ENCODE results near the gene MYO1H. TPM values are rescaled to one million over a fixed set of nuclear protein-coding genes. Genes with fewer than 3 reads are reported as not detected.

The MYO1H gene
- total and polyA plus RNA-seq, 2 of the 8 experiments (the other 6 are each of a cell fraction or from before 2014, with no cell fraction given) = 0.03 TPM; not detected in 1

DNA sequence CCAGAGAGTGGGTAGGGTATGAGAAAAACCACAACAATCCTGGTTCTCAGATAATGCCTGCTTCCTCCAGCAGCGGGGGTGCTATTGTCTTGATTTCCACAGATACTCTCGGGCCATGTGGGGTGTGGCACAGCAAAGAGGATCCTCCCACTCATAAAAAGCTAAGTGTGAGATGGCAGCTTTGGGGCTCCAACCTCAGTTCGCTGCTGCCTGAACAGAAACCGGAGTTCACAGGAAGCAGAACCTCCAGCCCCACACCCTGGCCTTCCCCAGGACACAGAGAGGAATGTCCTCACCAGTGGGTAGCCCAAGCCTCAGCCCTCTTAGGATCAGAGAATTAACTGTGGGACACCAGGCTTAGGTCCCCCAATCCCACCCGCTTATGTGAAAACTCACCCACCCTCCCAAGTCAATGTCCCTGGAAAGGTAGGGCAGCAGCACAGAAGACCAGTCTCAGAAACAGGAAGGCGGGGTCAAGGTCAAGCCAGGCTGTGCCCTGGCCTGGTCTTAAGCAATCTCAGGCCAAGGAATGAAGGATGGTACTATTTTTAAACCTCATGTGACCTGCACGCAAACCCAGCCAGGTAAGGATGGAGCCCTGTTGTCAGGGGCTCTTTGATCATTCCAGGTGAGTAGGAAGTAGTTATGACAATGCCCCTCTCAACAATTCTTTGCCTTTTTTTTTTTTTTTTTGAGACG, 120.4 kb downstream of the MYO1H start:
- H2BK20ac ChIP-seq (ENCODE audit: low read length) = no peak overlapping the region
- peaks cover 28% of the 10 kb centered on the region; the same call in 1 of the 2 replicates for H3K79me1 ChIP-seq (ENCODE audit: low read depth, low read length)
- 80% methylated on average over 7 of the region's 8 CpGs; no CpG with 5 or more reads in 1 of the 2 experiments for WGBS, 2 experiments (ENCODE audit: extremely low coverage in 1 of 2, insufficient coverage in 1 of 2, insufficient read length in 1 of 2, insufficient replicate concordance in 2 of 2, low coverage in 1 of 2, low lambda C conversion rate in 2 of 2, missing lambda C conversion rate in 1 of 2)
- H3K27me3 ChIP-seq (replicated peaks in 1 of 4; ENCODE audit: control insufficient read depth in 3 of 4, extremely low read depth in 1 of 4, insufficient read depth in 3 of 4, low read length in 3 of 4) = no peaks in the 10 kb centered on the region
- no peak overlapping the region for H4K5ac ChIP-seq (ENCODE audit: insufficient read length, low read depth, low read length)
- H3K4me3 ChIP-seq (ENCODE audit: extremely low read depth in 1 of 4, insufficient read depth in 2 of 4, low read depth in 3 of 4, low read length in 4 of 4) = no peak overlapping the region
- peaks cover 7 to 27% of the 10 kb centered on the region in 2 experiments for H4K20me1 ChIP-seq (replicated peaks in 1 of 2; ENCODE audit: control insufficient read depth in 1 of 2, insufficient read depth in 2 of 2, low read length in 2 of 2)
- no peak overlapping the region for H3K18ac ChIP-seq (ENCODE audit: extremely low read depth, low read length)
- peaks cover 20 to 96% of the 10 kb centered on the region in 2 experiments for H3K79me2 ChIP-seq (ENCODE audit: control insufficient read depth in 1 of 2, insufficient read depth in 2 of 2, low read length in 2 of 2)
- no peak overlapping the region for H2BK5ac ChIP-seq (ENCODE audit: low read depth, low read length)
- 0 out of 2 replicates have a peak overlapping the region, but pooled peaks have one; percentile 12 for H3K27ac ChIP-seq (ENCODE audit: low read depth, low read length)
- H3K14ac ChIP-seq (ENCODE audit: insufficient read length) = no peak overlapping the region
- ChIA-PET CTCF (ENCODE audit: partially characterized antibody) (interaction anchor here (1.1 to 19.5 kb wide), 3 partner anchors 8 to 50 kb away, joined by 4 to 245 read pairs (median 5); no protein-coding TSS in a partner anchor), POLR2A (ENCODE audit: partially characterized antibody) (interaction anchor here (0.6 to 2.4 kb wide), 3 partner anchors 10 to 15 kb away, joined by 3 to 8 read pairs (median 4); partner anchors contain the start of gene UBE3B)
- peak overlapping the region in 1 of 2 experiments; percentile 29; a peak in 1 of 4 replicates for H3K4me2 ChIP-seq (ENCODE audit: insufficient read depth in 1 of 2, low read depth in 2 of 2, low read length in 2 of 2)
- peaks cover 4 to 24% (median 11%) of the 10 kb centered on the region in 4 experiments; a peak in 7 of 8 replicates for H3K36me3 ChIP-seq (ENCODE audit: control insufficient read depth in 2 of 4, insufficient read depth in 4 of 4, low read length in 3 of 4)
- H2BK15ac ChIP-seq (ENCODE audit: low read length) = no peak overlapping the region
- H2AK5ac ChIP-seq (ENCODE audit: low read depth, low read length) = no peak overlapping the region
- FAIRE-seq = no peak
- H2BK12ac ChIP-seq (ENCODE audit: low read depth, low read length) = no peak overlapping the region
- no peaks in the 10 kb centered on the region for H3K9me3 ChIP-seq (ENCODE audit: insufficient read depth in 2 of 2, low read depth in 1 of 2, low read length in 1 of 2)
- H3K23ac ChIP-seq (ENCODE audit: insufficient read length) = no peak overlapping the region
- H3K4ac ChIP-seq (replicated peaks; ENCODE audit: insufficient read length, low read depth, low read length) = no peak overlapping the region
- DNase-seq (ENCODE audit: low read depth in 1 of 2, low spot score in 2 of 2) = no peak
- H3K23me2 ChIP-seq (ENCODE audit: low read depth, low read length) = no peaks in the 10 kb centered on the region
- no peak overlapping the region for H4K8ac ChIP-seq (ENCODE audit: extremely low read depth, insufficient read depth, low read length)
- no peak overlapping the region for H4K91ac ChIP-seq (replicated peaks; ENCODE audit: insufficient read length, low read length)
- H3K4me1 ChIP-seq (replicated peaks in 1 of 4; ENCODE audit: control insufficient read depth in 3 of 4, insufficient read depth in 4 of 4, low read length in 3 of 4) = peaks cover 8 to 18% (median 11%) of the 10 kb centered on the region in 4 experiments
- no peak overlapping the region for H3K9ac ChIP-seq (replicated peaks in 1 of 4; ENCODE audit: extremely low read depth in 1 of 4, low read depth in 3 of 4, low read length in 3 of 4)
- H2BK120ac ChIP-seq (replicated peaks; ENCODE audit: low read depth, low read length) = no peak overlapping the region
- H2AFZ ChIP-seq (ENCODE audit: low read length) = no peak overlapping the region
- no peak overlapping the region for H3K56ac ChIP-seq (replicated peaks; ENCODE audit: insufficient read length, low read depth, low read length)
- TF ChIP-seq POLR2AphosphoS5 (IDR thresholded peaks at IDR 0.05; ENCODE audit: low read depth, low read length) = no peak
- no peak for TF ChIP-seq TCF12 (IDR thresholded peaks at IDR 0.05; ENCODE audit: low read depth, low read length)
- no peak for TF ChIP-seq RXRA (IDR thresholded peaks at IDR 0.05; ENCODE audit: insufficient read depth, low read depth, low read length)
- no peak for TF ChIP-seq RFX5 (IDR thresholded peaks at IDR 0.05; ENCODE audit: borderline replicate concordance, low read depth, low read length)
- no peak for TF ChIP-seq POU5F1 (IDR thresholded peaks at IDR 0.05; ENCODE audit: low read depth, low read length)
- no peak for TF ChIP-seq EP300 (IDR thresholded peaks at IDR 0.05; ENCODE audit: borderline replicate concordance in 1 of 2, low read depth in 2 of 2, low read length in 2 of 2)
